GM18858 (cell line): Measurements from ENCODE around the gene ZSWIM3.

Experiments used
- ATAC-seq: cut with Tn5 transposase; IDR thresholded peaks from one replicate; pipeline ENCODE4 v1.9.1; 2021; ENCODE audit not compliant: unreplicated experiment

ZSWIM3 gene

DNA sequence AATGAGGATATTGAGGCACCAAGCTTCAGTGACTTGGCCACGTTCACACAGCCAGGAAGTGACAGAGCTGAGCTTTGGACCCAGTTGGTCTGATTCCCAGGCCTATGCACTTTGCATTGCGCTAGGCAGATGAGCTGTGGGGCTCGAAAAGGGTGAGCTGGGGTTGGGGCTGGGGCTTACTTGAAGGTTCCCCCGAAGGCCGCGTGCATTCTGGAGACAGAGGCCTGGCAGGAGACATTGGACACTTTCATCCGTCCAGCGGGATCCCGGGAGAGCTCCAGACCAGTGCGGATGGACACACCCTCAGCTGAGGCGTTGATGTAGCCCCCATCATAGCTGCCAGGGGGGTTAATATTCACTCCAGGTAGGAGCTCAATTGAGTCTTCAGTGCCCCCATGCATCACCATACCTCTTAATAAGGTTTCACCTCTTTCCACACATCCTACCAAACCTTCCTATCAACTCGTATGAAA lies 52.0 kb downstream of the ZSWIM3 start:
- ATAC-seq = no peak

DNA sequence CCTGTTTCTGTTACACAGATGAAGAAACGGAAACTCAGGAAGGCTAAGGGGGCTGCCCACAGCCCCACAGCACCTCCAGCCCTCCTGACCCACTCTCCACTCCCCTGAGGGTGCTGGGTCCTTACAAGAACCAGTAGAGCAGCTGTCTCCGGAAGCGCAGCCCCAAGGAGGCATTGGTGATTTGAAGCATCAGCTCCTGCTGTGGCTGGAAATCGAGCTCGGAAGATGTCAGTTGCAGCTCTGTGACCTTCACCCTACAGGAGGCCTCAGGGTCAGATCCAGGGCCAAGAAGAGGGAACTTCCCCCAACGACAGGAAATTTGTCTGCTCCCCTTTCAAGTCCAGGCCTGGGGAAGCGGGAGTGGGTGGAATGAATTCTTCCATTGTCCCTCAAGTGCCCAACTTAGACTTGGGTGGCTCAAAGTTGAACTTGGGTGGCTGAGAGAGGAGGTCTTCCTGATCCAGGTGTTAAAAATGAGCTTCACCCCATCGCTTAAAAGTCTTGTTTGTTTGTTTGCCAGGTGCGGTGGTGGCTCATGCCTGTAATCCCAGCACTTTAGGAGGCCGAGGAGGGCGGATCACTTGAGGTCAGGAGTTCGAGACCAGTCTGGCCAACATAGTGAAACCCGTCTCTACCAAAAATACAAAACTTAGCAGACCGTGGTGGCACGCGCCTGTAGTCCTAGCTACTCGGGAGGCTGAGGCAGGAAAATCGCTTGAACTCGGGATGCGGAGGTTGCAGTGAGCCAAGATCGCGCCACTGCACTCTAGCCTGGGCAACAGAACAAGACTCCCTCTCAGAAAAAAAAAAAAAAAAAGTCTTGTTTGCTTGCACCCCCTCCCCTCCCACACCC lies 52.6 kb downstream of the ZSWIM3 start:
- no peak for ATAC-seq

DNA sequence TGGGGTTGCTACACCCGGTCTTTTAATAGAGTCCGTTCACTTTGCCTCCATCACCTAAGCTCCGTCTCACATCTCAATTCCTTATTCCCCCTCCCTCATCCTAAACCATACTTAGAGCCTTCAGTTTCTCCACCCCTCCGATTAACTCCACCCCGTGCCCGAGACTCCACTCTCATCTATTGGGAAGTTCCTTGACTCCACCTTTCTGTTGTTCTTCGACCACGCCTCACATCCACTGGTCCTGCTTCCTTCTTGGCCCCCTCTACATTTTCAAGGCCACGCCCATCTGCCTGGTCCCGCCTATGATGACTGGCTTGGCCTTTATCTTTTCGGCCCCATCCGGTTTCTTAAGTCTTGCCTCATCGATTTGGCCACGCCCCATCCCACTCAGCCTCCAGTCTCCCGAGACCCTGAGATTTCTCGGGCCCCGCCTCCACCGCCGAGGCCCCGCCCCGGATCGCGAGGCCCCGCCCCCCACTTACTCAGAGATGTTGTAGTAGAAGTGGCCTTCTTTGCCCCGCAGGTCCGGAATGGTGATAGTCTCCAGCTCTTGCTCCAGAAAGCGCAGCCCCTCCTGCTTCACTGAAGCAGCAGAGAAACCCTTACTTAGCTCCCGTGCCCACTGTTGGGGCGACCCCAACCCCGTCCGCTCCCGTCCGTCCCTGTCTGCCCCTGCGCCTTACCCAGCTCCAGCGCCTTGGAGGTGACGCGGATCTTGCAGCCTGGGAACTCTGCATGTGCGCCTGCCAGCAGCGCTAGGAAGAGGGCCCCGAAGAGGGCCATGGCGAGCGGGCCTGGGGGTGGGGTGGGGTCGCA lies 53.5 kb downstream of the ZSWIM3 start:
- ATAC-seq = peak; percentile 73

DNA sequence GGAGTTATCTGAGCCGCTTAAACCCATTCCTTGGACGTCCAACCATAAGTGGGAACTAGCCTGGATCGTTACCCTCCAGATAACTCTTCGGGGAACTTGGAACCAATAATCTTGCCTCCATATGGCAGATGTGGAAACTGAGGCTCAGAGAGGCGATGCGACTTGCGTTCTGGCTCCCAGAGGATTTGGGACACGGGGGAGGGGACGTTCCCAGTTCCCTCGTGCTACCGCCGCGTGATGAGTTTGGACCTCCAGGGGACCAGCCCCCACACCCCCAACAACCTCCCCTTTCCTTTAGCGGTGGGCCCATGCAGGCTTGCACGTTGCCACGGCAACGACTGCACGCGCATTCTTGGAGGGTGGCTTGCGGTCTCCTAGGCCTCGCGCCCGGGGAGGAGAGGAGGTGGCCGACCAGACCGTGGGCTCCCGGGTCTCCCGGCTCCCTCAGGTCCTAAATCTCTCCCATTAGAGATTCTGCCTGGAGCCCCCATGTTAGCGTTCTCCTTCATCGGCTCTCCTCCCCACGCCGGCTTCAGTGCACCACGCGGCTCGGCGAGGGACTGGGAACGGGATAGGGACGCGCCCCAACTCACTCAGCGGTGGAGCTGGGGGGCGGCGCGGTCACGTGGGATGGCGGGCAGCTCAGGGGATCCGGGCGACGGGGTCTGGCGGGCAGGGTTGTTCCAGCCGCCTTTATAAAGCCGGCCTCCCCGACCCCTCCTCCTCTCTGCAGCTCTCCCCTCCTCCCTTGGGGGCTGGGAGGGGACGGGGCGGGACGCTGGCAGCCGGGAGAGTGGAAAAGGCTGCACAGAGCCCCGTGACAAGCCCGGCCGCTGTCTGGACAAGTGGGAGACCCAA lies 54.3 kb downstream of the ZSWIM3 start, which contains the start of gene PLTP:
Gene PLTP (minus strand): TSS at position 670 of the 858 bp plus-strand sequence. CDS start 703 bp downstream, outside the sequence.
- no peak for ATAC-seq

DNA sequence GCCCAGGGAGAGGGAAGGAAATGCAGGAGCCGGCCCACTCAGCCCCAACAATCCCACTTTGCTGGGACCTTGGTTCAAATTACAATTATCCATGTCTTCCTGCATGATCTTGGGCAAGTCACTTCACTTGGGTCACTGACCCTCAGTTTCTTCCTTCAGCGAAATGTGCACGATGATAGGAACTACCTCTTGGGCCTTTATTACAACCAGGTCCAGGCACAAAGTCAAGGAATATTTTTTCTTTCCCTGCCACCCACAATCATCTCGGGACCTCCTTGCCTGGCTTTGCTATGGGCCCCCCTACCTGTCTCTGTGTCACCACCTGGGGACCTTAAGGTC lies 54.9 kb downstream of the ZSWIM3 start:
- no peak for ATAC-seq

DNA sequence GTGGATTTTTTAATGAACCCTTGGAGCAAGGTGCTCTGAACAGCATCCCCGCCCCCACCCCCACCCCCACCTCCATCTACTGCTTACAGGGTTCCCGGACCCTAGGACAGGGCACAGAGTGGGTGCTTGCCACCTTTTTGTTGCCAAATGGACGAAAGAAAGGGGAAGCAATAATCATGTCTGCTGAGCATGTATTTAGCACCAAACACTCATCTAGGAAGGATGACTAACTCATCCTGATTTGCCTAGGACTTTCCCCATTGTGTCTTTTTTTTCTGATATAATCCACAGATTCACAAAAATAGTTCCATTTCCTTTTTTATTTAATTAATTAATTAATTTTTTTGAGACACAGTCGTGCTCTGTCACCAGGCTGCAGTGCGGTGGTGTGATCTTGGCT lies 55.7 kb downstream of the ZSWIM3 start:
- no peak for ATAC-seq

DNA sequence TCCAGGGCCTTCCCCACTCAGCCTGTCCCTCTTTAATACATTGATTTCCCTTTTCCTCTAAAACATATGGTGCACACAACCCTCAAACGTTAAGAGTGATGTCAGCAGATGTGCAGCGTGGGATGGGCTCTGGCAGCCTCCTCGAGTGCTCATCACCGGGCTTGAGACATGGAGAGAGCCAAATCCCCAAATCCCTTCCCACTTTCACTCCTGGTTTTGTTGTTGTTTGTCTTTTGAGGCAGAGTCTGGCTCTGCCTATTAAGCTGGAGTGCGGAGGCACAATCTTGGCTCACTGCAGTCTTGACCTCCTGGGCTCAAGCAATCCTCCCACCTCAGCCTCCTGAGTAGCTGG lies 60.4 kb downstream of the ZSWIM3 start:
- ATAC-seq = no peak

DNA sequence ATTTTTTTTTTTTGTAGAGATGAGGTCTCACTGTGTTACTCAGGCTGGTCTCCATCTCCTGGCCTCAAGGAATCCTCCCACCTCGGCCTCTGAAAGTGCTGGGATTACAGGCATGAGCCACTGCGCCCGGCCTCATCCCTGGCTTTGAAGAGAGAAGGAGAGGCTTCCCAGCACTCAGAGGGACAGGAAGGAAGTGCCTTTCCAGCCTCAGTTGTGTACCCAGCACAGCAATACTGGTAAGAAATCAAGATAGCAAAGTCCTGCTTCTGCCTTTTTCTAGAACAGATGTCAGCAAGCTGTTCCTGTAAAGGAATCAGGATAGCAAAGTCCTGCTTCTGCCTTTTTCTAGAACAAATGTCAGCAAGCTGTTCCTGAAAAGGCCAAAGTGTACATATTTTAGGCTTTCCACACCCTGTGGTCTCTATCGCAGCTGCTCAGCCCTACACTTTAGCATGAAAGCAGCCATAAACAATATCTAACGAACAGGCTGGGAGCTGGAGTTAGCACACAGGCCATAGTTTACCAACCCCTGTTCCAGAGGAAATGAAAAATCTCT lies 60.8 kb downstream of the ZSWIM3 start:
- no peak for ATAC-seq

DNA sequence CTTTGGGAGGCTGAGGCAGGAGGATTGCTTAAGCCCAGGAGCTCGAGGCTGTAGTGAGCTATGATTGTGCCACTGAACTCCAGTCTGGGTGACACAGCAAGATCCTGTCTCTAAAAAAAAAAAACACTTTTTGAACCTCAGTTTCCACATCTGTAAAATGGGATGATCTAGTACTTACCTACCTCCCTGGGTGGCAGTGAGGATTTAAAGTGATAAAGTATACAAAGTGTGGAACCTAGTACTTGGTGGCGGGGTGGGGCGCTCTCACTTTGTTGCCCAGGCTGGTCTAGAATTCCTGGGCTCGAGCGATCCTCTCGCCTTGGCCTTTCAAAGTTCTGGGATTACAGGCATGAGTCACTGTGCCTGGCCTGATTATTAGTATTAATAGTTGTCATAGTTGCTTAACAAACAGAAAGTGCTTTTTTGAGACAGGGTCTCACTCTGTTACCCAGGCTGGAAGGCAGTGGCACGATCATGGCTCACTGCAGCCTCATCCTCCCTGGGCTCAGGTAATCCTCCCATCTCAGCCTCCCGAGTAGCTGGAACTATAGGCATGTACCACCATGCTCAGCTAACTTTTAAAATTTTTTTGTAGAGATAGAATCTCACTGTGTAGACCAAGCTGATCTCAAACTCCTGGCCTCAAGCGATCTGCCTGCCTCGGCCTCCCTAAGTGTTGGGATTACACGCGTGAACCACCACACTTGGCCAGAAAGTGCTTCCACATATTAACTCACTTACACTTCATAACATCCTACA lies 61.5 kb downstream of the ZSWIM3 start:
- ATAC-seq = no peak

DNA sequence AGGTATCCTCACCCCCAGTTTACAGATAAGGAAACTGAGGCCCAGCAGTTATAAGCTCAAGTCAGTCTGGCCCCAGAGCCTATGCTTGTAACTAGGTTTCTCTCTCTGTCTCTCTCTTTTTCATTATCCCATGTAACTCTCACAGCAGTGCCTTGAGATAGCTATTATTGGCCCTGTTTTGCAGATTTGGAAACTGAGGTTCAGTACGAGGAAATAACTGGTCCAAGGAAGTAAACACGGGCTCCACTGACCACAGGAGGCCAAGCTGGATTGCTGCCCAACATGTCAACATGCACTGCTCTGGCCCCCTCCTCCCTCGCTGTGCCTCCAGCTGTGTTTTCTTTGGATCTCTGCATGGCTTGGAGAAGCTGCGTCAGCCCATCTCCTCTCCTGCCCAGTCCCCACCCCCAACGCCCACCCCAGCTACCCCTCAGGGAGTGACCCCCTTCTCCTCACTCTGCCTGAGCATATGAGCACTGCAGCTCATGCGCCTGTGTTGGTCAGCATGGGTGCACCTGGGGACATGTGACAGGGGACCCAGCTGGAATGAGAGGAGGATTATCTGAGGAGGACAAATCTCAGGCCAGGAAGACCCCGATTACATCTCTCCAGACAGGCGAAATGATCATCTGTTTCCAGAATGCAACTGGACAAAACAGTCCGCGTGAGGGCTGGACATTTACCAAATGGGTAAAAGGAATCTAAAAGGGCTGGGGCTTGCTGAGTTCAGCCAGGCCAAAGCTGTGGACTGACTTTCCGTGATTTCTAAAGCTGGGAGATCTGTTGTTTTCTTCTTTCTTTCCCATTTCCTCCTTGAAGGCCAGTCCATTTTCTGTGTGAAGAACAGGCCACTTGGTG lies 62.4 kb downstream of the ZSWIM3 start:
- no peak for ATAC-seq

DNA sequence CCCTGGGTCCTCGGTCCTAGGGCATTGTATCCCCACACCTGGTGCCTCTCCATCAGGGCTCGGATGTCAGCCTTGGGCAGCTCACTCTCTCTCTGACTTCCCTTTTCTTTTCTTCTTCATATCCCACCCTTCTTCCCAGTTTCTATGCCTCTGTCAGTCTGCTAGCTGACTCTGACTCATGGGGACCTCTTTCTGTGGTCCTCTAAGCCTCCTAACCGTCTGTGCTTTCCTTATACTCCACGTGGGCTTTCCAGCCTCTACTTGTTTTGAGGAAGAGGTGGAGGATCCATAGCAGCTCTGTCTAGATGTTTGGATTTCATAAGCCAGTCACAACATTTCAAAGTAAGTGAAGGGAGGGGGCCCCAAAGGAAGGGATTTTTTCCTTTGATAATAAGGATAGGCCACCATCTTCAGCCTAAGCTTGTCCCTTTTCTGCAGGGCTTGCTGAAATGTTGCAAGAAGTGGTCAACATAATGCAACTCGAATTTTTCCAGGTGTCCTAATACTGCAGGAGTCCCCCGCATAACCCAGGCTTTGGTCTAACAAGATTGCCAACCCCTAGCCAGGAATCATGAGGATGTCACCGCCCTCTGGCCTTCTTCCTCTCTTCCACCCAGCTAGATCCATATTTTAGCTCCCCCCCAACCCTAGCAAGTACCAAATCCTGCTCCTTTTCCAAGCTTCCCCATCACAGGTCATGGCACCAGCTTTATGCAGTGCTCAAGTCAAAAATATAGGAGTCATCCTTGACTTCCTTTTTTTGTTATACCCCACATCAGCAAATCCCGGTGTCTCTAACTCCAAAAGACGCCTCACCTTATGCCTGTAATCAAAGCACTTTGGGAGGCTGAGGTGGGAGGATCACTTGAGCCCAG lies 63.3 kb downstream of the ZSWIM3 start:
- ATAC-seq = no peak

DNA sequence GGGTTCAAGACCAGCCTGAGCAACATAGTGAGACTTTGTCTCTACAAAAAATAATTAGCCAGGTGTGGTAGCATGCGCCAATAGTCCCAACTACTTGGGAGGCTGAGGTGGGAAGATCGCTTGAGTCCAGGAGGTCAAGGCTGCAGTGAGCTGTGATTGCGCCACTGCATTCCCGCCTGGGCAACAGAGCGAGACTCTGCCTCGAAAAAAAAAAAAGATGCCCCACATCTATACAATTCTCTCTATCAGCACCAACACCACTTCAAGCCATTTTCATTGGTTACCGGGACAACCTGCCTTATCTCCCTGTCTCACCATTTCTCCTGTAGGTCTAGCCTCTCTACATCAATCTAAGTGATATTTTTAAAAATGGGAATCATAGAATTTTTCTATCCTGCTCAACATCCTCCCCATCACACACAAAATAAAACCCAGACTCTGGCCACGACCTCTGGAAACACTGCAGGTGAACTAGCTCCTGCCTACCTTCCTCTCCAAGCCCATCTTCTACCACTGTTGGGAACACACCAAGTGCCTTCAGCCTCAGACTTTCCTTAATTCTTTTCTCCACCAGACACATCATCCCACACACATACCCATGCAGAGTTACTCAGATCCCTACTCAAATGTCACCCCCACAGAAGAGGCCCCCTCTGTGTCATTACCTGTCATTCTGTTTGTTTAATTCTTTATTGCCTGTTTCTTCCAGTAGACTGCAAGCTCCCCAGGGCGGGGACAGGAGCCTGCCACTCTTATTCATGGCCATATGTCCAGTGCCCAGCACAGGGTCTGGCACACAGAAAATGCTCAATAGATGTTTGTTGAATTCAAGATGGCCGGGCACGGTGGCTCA lies 64.1 kb downstream of the ZSWIM3 start:
- ATAC-seq = no peak

DNA sequence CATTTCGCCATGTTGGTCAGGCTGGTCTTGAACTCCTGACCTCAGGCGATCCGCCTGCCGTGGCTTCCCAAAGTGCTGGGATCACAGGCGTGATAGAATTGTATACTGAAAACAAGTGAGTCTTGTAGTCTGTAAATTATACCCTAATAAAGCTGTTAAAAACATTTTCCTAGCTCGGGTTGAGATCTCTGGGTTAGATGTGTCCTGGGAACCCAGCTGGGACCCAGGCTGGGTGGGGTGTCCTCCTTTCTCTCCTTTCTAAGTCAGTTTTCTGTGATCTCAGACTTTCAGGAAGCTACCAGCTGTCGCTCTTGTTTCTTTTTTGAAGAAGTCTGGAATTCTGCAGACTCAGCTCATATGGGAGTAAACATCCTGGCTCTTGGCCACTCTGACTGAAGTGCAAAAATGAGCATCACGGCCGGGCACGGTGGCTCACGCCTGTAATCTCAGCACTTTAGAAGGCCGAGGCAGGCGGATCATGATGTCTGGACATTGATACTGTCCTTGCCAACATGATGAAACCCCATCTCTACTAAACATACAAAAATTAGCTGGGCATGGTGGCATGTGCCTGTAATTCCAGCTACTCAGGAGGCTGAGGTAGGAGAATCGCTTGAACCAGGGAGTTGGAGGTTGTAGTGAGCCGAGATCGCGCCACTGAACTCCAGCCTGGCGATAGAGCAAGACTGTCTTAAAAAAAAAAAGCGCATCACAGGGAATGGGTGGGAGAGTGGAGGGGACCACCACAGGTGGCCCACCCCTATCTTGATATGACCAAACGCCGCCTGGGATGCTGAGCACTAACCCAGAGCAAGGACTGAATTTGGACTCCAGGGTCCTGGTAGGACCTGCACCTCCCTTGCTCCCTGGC lies 67.2 kb downstream of the ZSWIM3 start:
- ATAC-seq = no peak

DNA sequence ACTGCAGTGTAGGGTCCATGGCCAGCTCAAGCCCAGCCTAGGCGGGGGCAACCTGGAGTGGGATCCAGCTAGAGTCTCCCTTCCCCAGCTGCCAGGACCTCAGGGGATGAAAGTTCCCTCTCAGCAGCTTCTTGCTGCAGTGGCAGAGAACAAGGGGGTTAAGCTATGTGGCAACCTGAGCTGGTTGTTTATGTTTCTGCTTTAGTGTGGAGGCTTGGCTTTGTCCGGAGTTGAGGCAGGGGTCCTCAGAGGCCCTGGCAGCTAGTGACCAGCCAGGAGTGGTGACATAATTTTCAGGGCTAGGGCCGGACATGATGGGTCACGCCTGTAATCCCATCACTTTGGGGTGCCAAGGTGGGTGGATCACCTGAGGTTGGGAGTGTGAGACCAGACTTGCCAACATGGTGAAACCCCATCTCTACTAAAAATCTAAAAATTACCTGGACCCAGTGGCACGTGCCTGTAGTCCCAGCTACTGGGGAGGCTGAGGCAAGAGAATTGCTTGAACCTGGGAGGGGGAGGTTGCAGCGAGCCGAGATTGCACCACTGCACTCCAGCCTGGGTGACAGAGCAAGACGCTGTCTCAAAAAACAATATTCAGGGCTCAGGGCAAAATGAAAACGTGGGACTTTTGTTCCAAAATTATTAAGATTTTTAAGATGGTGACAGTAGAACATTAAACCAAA lies 68.5 kb downstream of the ZSWIM3 start:
- no peak for ATAC-seq

DNA sequence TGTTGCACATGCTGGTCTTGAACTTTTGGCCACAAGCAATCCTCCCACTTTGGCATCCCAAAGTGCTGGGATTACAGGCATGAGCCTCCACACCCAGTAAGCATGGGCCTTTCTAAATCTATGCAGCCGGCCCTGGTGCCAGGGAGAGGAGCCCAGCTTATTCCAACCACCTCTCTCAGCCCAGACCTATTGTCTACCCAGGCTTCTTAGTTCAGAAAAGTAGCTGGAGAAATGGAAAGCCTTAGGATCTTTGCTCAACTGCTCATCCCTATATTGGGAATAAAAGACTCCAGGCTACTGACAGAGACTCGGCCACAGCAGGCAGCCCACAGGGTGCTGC lies 69.3 kb downstream of the ZSWIM3 start:
- ATAC-seq = no peak
